GM10248 (cell line): ENCODE measurements around the gene NOL8.

Source experiments
- CTCF ChIA-PET: fragments of 300-600 bp; sonication (Branson Sonifier 250); formaldehyde crosslinking; extraction: SDS; loops from one replicate; lab custom pipeline; 2021; ENCODE audit warnings: antibody characterized with exemption; lab: Yijun Ruan, JAX
- POLR2A ChIA-PET: fragments of 350-650 bp; sonication (Branson Sonifier 250); formaldehyde crosslinking; extraction: SDS; loops from one replicate; lab custom pipeline; 2020; ENCODE audit warnings: antibody characterized with exemption; lab: Yijun Ruan, JAX
- DNase-seq: peaks from one replicate; pipeline ENCODE4 v3.0.0; 2012; ENCODE audit errors: extremely low spot score
- CTCF ChIP-seq: IDR thresholded peaks from 2 replicates; pipeline ENCODE4 v1.5.1; 2012; ENCODE audit warnings: mild to moderate bottlenecking, low read depth; ENCODE audit errors: extremely low read depth, missing control alignments, control extremely low read depth

The NOL8 gene

GRCh38 chr9:92325269-92325990 lies at the start of gene NOL8, which contains the start of gene CENPP:
Gene NOL8, minus strand, starts transcription at chr9:92325350. Its CDS starts 1,189 bp downstream, at chr9:92324161.
Gene CENPP, plus strand, starts transcription at chr9:92325953.
- POLR2A ChIA-PET = interaction anchor here (0.8 to 1.6 kb wide), 2 partner anchors 8 to 345 kb away, joined by 3 to 6 read pairs; partner anchors contain the start of gene IPPK
- peak; percentile 89 for DNase-seq

GRCh38 chr9:92373167-92373566 lies 48.0 kb upstream of the NOL8 start:
- POLR2A ChIA-PET = no interaction called here
- CTCF ChIA-PET = no interaction called here

More at GRCh38 chr9:92325269-92325990, at the start of gene NOL8, which contains the start of gene CENPP:
- CTCF ChIA-PET = interaction anchor here (1.0 to 3.4 kb wide), 10 partner anchors 8 to 308 kb away, joined by 3 to 15 read pairs (median 4); no protein-coding TSS in a partner anchor
- no peak for TF ChIP-seq CTCF

GRCh38 chr9:92369075-92369474 lies 43.9 kb upstream of the NOL8 start:
- no peak for TF ChIP-seq CTCF
- DNase-seq = no peak
- CTCF ChIA-PET = interaction anchor here (1.1 kb wide), 1 partner anchor 12 kb away, joined by 4 read pairs; no protein-coding TSS in a partner anchor
- POLR2A ChIA-PET = no interaction called here

More at GRCh38 chr9:92373167-92373566, 48.0 kb upstream of the NOL8 start:
- no peak for TF ChIP-seq CTCF
- no peak for DNase-seq

- CTCF ChIA-PET = interaction anchor here (0.6 to 1.2 kb wide), 2 partner anchors 34 to 229 kb away, joined by 3 read pairs; partner anchors contain the start of gene CENPP
- no peak for DNase-seq
- POLR2A ChIA-PET = no interaction called here
- TF ChIP-seq CTCF = no peak
These were observed 34.9 kb upstream of the NOL8 start for GRCh38 chr9:92360083-92360482.

- ChIA-PET CTCF (interaction anchor here (1.2 kb wide), 1 partner anchor 230 kb away, joined by 3 read pairs; no protein-coding TSS in a partner anchor), POLR2A (no interaction called here)
- no peak for TF ChIP-seq CTCF
- DNase-seq = no peak
These were observed 34.3 kb upstream of the NOL8 start for GRCh38 chr9:92359394-92359995.

- ChIA-PET CTCF (no interaction called here), POLR2A (no interaction called here)
- no peak for DNase-seq
- no peak for TF ChIP-seq CTCF
These were observed 27.9 kb upstream of the NOL8 start for GRCh38 chr9:92353051-92353450.
